Pancreas (tissue), 10 donors: ENCODE measurements around the gene TEN1. TPM values are rescaled to one million over a fixed set of nuclear protein-coding genes. Genes with fewer than 3 reads are reported as not detected.

ENCODE experiments used
- ATAC-seq, 4 donors: fragments of 200-7000 bp; cut with Tn5 transposase; one replicate each; pipeline versions ENCODE4 v1.8.0 to v1.9.1; 2020; ENCODE audit warnings: mild to moderate bottlenecking in 4 of 4, moderate library complexity in 4 of 4
- DNase-seq, 6 donors: peaks; one replicate each; pipeline ENCODE4 v3.0.0-alpha.2; 2020
- FAIRE-seq: peaks from 2 replicates; lab custom pipeline; 2012; peaks lifted over from hg19 to GRCh38; lab: Jason Lieb, UNC
- H3K27ac ChIP-seq, 4 donors: fragments of 200-600 bp; sonication (generic); 1 replicate in 3 of 4; 2 replicates in 1 of 4; pipeline versions ENCODE4 v1.5.0 to v1.8.0; 2020
- H3K27me3 ChIP-seq, 4 donors: fragments of 200-600 bp; one replicate each; pipeline ENCODE4 v1.8.0; 2021
- H3K36me3 ChIP-seq, 3 donors: fragments of 200-600 bp; sonication (generic) in 1 of 3; one replicate each; pipeline versions ENCODE4 v1.5.0 to v1.8.0; 2020 to 2021
- H3K4me1 ChIP-seq, 3 donors: fragments of 200-600 bp; one replicate each; pipeline ENCODE4 v1.8.0; 2021
- H3K4me3 ChIP-seq, 4 donors: fragments of 200-600 bp; sonication (generic) in 2 of 4; one replicate each; pipeline versions ENCODE4 v1.5.0 to v1.8.0; 2020 to 2021
- H3K9me3 ChIP-seq, 4 donors: fragments of 200-600 bp; one replicate each; pipeline ENCODE4 v1.8.0; 2021
- CTCF ChIP-seq, 4 donors: fragments of 200-600 bp; sonication (generic) in 3 of 4; IDR thresholded peaks; one replicate each; pipeline versions ENCODE4 v1.5.0 to v1.8.0; 2021; ENCODE audit warnings: antibody characterized with exemption in 4 of 4
- WGBS, 2 donors: extraction: QIAGEN DNeasy Blood & Tissue Kit; methylation state at CpG; one replicate each; pipeline ENCODE4 v1.1.7; 2013; 5-methylcytosine and 5-hydroxymethylcytosine counted together
- intact Hi-C, 3 donors: fragments of 100-400 bp; cut with DNase I; formaldehyde crosslinking; loops; one replicate each; pipeline versions ENCODE4 v1.11.1 to v1.14.2; 2022
- polyA plus RNA-seq, 2 donors: library from polyadenylated mRNA; stranded (reverse); fragments of 200-250 nt; gene quantifications; one replicate each; pipeline ENCODE4 v1.2.3, GENCODE V29; 2013
- total RNA-seq, 6 donors: library from RNA; stranded (reverse); fragmentation: NEBNext Ultra II Directional in 4 of 6; extraction: Animal tissue kit (Norgen Biotek cat#: 25700) in 4 of 6; gene quantifications; one replicate each; pipeline versions ENCODE4 v1.2.1 to v1.2.4, GENCODE V29; 2021 to 2023
- donor health status: healthy with polysubstance abuse.
- donor health status: DM: no; HTN: no; CAD: no; lungs with moderate emphysema.
- donor health status: DM: no; HTN: no; CAD: no.
- donor health status: control.
- donor health status: control.
- donor health status: Bipolar disorder and iron deficiency.
- donor health status: DM: yes; HTN: yes; CAD: no.
- donor health status: DM: no; HTN: no; CAD: no.
- donor health status: DM: no; HTN: no; CAD: no.
- donor health status: DM: yes; HTN: yes; CAD: no.

TEN1 gene
- total and polyA plus RNA-seq, 8 donors, result 6.9 to 35.0 (median 12.7) TPM

GRCh38 chr17:75991396-75991795, 12.4 kb downstream of the TEN1 start:
- ATAC-seq, result no peak
- no peak for DNase-seq

GRCh38 chr17:75994802-75995370, 15.8 kb downstream of the TEN1 start:
- 71 to 75% methylated on average over 5 of the region's 5 CpGs for WGBS, 2 donors
- Histone ChIP-seq H3K27me3 (no peaks in the 10 kb centered on the region), H3K4me1 (no peaks in the 10 kb centered on the region), H3K36me3 (peaks cover 0 to 14% (median 0%) of the 10 kb centered on the region in 3 donors), H3K4me3 (no peak overlapping the region), H3K27ac (no peak overlapping the region), H3K9me3 (no peaks in the 10 kb centered on the region)
- ATAC-seq, result no peak
- no peak for TF ChIP-seq CTCF (IDR thresholded peaks at IDR 0.05)
- no peak for DNase-seq
- no peak for FAIRE-seq
- intact Hi-C loops, result loop anchor here in 1 of 3 donors (10.0 kb wide), 1 partner anchor 80 kb away; no protein-coding TSS in a partner anchor

More at GRCh38 chr17:75991396-75991795, 12.4 kb downstream of the TEN1 start:
- Histone ChIP-seq H3K4me3 (no peak overlapping the region), H3K27ac (no peak overlapping the region), H3K36me3 (peaks cover 0 to 14% (median 0%) of the 10 kb centered on the region in 3 donors), H3K9me3 (no peaks in the 10 kb centered on the region), H3K27me3 (no peaks in the 10 kb centered on the region), H3K4me1 (no peaks in the 10 kb centered on the region)
- TF ChIP-seq CTCF (IDR thresholded peaks at IDR 0.05), result no peak
- intact Hi-C loops, result loop anchor here in 1 of 3 donors (10.0 kb wide), 1 partner anchor 77 kb away; no protein-coding TSS in a partner anchor
- 95 to 98% methylated on average over 9 of the region's 9 CpGs for WGBS, 2 donors
- no peak for FAIRE-seq

GRCh38 chr17:75995385-75995925, 16.4 kb downstream of the TEN1 start:
- H3K4me3 ChIP-seq, result no peak overlapping the region
- H3K36me3 ChIP-seq, result peaks cover 0 to 14% (median 0%) of the 10 kb centered on the region in 3 donors
- FAIRE-seq, result no peak
- no peak for TF ChIP-seq CTCF (IDR thresholded peaks at IDR 0.05)
- H3K4me1 ChIP-seq, result peaks cover 0 to 4% (median under 1%) of the 10 kb centered on the region in 3 donors
- no peak overlapping the region for H3K27ac ChIP-seq
- DNase-seq, result peak in 1 of 6 donors; percentile 21
- H3K9me3 ChIP-seq, result no peaks in the 10 kb centered on the region
- no peaks in the 10 kb centered on the region for H3K27me3 ChIP-seq
- WGBS, 2 donors, result 91 to 97% methylated on average over 7 of the region's 7 CpGs
- intact Hi-C loops, result loop anchor here in 1 of 3 donors (10.0 kb wide), 1 partner anchor 81 kb away; no protein-coding TSS in a partner anchor
- no peak for ATAC-seq

GRCh38 chr17:75996665-75997590, 17.9 kb downstream of the TEN1 start:
- Histone ChIP-seq H3K9me3 (no peaks in the 10 kb centered on the region), H3K36me3 (peaks cover 0 to 8% (median 0%) of the 10 kb centered on the region in 3 donors), H3K4me1 (peaks cover 0 to 8% (median 6%) of the 10 kb centered on the region in 3 donors), H3K27ac (no peak overlapping the region), H3K4me3 (no peak overlapping the region), H3K27me3 (no peaks in the 10 kb centered on the region)
- WGBS, 2 donors, result 71 to 74% methylated on average over 18 of the region's 18 CpGs
- ATAC-seq (peak in 3 of 4 donors; percentile 16 to 46 (median 39)), DNase-seq (peak in 2 of 6 donors; percentile 28 to 42), FAIRE-seq (no peak)
- intact Hi-C loops, result loop anchor here in 1 of 3 donors (10.0 kb wide), 1 partner anchor 82 kb away; no protein-coding TSS in a partner anchor
- TF ChIP-seq CTCF (IDR thresholded peaks at IDR 0.05), result no peak
